ENCODE results near the gene C10orf71.

- TF ChIP-seq CTCF (IDR thresholded peaks at IDR 0.05; ENCODE audit: low read length): no peak
- no peak for TF ChIP-seq EZH2phosphoT487 (IDR thresholded peaks at IDR 0.05; ENCODE audit: low read length)
- TF ChIP-seq EZH2 (optimal IDR thresholded peaks at IDR 0.05; ENCODE audit: low read depth, low read length): no peak
Measured at GRCh38 chr10:49347342-49347741, 48.4 kb downstream of the C10orf71 start.
